GM21529 (cell line): Measurements from ENCODE around the gene LCN6.
A peak's percentile ranks its signal among the peaks of the same experiment; 100 is the strongest.

ENCODE experiments used
- ATAC-seq: cut with Tn5 transposase; IDR thresholded peaks from one replicate; pipeline ENCODE4 v1.9.1; 2021; ENCODE audit not compliant: unreplicated experiment

The LCN6 gene

DNA sequence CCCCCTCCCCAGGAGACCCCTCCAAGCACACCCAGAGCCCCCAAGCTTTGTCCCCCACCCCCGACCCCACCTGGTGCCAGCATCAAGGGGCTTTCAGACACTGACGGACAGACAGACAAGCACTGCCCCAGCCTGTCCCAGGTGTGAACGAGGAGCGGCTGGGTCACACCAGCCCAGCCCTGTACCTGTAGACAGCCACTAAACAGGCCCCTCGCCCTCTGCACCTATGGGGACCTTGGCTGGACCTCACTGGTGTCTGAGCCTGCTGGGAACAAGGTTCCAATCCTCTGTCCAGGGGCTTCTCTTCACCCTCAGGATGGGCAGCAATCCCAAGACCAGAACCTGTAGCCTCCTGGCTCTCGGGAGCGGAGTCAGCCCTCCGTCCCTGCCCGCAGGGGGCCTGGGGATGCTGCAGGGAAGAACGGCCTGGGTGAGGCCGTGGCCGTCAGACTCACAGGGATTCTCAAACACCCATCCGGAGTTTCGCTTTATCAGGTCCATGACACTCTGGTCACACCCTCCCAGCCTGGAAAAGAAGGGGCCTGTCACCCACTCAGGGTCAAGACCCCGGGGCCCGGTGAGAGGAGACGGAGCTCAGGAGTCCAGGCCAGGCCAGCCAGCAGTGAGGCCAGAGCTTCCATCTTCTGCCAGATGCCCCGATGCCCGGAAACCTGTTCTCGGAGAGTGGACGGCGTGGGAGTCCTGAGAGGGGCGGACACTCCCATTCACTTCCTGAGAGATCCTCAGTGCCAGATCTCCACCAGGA is 2.8 kb downstream of the LCN6 start:
- ATAC-seq: no peak

- ATAC-seq: no peak
Measured at GRCh38 chr9:136744773-136745172, 3.6 kb downstream of the LCN6 start.

GRCh38 chr9:136743639-136744211 is 4.6 kb downstream of the LCN6 start:
- ATAC-seq: no peak

- no peak for ATAC-seq
Measured at GRCh38 chr9:136742591-136743391, 5.5 kb downstream of the LCN6 start, which contains the start of gene LCN10. Gene LCN10 (minus strand): TSS chr9:136742940. CDS start chr9:136742903, 37 bp downstream.

DNA sequence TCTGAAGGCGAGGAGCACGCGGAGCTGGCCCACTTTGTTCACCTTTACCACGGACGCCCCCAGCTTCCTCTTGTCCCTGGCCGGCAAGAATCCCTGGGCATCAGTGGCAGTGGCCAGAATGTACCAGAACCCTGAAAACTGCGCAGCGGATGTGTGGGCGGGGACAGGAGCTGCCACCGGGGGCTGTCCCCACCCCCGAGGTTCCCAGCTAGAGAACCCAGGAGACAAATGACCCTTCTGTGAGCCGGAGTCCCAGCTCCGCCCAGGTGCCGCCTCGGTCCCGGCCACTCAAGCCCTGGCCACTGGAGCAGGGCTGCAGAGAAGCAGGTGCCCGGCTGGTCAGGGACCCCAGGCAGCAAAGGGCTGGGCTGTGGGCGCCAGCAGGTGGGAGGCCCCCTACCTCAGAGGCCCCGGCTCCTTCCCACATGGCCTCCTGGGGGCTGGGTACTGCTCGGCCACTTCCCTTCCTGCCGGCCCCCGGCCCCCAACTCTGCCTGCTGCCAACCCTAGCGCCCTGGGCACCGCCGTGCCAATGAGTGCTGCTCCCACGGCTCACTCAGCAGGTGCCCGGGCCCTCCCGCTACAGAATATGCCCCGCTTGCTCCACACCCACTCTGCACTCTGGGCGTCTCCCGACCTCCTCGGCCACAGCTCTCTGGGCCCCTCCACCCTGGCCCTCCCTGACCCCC is 6.3 kb downstream of the LCN6 start:
- ATAC-seq: no peak

DNA sequence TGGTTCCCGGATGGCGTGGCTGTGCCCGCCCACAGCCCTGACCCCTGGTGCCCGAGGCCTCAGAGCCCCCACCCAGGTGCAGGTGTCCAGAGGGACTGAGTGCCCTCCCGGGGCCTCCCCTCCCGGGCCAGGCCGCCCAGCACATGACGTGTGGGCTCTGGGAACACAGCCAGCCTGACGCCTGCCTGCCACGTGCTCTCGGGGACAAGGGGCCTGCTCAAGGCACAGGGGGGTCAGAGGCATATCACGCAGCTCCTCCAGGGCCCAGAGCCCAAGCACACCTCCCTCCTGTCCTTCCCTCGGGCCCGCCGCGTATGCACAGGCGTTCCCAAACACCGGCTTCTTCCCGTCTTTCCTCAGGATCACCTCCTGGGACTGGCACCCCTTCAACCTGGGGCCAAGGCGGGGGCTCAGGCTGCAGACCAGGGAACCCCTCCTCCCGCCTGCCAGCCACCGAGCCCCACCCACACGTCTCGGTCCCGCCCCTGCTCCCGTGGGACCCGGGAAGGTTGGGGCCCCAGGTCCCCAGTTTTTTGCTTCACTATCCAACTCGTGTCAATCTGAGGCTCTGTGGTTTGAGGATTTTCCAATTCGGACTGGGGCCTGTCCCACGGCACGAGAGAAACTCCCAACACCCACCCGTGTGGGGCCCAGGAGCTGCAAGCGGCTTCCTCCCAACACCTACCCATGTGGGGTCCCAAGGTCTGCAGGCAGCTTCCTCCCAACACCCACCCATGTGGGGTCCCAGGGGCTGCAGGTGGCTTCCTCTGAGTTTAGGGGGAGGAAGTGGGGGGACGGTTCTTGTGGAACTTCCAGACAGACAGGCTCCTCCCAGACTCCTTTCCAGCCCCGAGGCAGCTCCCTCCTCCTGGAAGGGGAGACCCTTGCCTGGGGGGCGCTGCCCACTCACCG is 7.1 kb downstream of the LCN6 start:
- no peak for ATAC-seq

DNA sequence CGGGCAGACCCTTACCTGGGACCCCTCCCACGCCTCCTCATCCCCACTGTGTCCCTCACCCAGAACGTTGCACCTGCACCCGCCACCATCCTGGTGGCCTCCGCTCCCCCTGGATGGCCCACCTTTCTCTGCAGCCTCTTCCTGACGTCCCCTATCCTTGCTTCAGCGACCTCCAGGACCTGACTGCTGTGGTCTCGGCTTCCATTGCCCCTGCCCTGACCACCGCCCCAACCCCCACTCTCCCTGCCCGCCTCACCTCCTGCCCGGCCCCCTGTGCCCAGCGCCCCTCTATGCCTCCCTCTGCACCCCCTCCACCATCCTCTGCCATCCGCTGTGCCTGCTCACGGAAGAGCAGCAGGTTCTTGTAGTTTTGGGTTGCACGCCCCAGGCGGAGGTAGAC is 7.8 kb downstream of the LCN6 start:
- ATAC-seq: no peak

DNA sequence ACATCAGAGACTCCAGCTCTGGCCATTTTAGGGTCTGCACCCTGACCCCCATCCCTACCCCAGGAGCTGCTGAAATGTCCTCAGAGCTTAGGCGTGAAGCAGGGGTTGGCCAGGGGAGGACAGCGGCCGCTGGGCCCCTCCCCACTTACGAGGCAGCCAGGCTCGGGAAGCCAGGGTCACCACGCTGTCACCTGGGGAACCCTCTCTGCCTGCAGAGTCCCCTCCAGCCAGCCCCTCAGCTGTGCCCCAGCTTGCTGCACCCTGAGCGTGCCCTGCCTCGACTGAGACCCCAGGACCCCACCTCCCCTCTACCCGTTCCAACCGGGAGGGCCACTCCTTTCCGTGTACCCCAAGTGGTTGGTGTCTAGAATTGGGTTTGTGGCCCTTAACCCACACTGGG is 8.3 kb downstream of the LCN6 start:
- no peak for ATAC-seq

DNA sequence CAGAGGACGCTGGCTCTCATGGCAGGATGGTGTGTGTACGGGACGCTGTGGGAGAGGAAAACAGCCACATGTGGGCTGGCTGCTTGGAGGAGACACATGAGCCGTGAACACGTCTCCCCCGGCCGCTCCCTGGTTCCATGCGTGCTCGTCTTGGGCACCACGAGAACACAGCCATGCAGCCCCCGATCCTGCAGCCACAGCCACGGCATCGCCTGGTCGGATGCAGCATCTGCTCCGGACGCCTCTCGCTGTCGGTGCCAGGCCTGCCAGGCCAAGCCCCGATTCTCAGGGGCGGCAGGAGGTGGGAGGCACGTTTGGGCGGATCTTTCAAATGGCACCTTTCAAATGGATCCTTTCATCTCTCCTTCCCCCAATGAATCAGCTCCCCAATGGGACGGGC is 8.8 kb downstream of the LCN6 start:
- no peak for ATAC-seq

DNA sequence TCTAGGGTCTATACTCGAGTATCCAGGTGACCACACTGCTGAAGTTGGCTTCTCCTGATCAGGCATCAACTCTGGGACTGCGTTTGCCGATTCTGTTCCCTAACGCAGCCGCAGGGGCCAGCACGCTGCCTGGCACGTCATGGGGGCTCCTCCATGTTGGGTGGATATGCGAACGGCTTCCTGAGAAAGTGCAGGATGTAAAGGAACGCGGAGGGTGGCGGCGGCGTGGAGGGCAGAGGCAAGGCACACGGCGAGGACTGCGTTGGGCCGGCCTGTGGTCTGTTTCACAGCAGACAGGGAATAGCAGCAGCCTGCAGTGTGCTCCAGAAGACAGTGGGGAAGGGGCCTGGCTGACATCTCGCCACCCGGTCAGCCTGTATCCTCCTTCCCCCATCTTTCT is 9.4 kb downstream of the LCN6 start:
- ATAC-seq: no peak

DNA sequence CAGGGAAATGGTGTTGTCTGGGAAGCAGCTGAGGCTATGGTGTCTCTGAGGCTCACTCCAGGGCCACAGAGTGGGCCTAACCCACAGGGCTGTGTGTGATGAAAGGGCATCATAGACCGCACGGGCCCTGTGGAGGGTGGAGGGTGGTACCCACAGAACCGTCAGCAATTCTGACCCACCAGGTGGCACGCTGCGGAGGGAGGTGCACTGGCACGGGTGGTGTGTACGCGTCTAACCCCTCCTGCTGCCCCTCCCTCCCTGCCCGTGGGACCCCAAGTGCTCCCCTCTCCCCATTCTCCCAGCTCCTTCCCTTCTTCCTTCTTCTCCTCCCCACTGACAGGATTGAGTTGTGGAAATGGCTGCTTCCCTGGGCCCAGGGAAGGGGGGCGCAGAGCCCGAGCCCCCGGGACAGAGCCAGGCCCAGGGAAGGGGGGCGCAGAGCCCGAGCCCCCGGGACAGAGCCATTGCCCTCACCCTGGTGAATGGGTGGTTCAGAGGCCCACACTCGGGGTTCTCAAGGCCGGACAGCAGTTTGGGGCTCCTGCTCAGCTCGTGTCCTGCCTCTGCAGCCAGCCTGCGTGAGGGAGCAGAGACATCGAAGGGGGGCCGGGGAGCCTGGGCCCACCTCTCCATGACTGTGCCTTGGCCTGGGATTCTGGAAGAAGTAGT is 12.4 kb downstream of the LCN6 start:
- ATAC-seq: no peak

DNA sequence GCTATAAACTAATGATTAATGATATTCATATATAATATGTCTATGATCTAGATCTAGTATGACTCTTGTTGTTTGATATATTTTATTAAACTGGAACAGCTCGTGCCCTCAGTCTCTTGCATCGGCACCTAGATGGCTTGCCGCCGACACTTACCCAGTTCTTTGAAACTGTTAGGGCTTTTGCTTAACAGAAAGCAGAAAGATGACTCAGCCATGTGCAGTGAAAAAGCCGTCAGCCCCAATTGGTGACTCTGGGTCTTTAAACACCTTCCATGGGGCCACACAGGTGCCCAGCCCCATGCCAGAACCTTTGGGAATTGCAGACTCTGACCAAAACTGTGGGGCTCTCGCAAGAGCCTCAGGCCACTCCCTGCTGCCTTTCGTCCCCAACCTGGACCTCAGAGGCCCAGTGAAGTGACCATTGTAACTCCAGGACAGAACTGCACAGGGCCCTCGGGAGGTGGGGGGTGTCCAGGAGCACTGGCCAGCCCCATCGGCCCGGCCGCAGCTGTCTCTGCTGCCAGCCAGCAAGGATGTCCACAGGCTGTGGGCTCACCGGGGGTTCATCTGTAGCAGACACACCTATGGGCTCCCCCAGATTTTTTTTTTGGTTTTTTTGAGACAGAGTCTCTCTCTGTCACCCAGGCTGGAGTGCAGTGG is 13.4 kb downstream of the LCN6 start:
- no peak for ATAC-seq

- ATAC-seq: no peak
Measured at GRCh38 chr9:136733611-136734010, 14.7 kb downstream of the LCN6 start.

- ATAC-seq: no peak
Measured at GRCh38 chr9:136732444-136733178, 15.7 kb downstream of the LCN6 start.

DNA sequence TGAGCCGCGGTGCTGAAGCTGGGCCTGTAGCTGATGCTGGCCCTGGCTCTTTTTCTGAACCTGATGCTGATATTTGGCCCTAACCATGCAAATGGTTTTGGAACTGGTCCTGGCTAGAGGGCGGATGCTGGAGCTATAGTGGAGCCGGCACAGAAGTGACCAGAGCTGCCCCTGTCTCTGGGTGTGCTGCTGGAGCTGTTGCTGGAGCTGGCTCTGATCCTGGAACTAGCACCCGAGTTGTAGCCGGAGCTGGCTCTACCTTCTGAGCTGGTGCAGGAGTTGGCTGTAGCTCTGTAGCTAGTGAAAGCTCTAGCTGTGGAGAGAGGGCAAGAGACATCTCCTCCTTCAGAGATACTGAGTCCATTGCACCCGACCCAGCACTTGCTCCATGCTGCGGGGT is 18.4 kb downstream of the LCN6 start:
- no peak for ATAC-seq

DNA sequence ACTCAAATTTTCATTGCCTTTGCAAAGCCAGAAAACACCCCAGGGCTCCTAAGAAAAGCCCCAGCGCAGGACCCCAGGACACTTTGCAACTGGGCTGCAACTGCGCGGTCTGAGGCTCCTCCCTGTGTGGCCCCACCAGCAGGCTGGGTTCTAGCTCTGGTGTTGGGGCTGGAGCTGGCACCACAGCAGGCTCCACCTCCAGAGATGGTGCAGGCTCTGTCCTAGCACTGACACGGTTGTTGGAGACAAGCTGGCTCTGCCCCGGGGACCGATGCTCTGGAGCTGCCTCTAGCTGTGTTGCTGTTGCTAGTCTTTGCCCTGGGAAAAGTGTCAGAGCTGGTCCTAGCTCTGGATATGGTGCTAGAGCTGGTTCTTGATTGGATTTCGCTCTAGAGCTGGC is 19.2 kb downstream of the LCN6 start:
- no peak for ATAC-seq

- peak; percentile 20 for ATAC-seq
Measured at GRCh38 chr9:136728548-136729123, 19.7 kb downstream of the LCN6 start.

GRCh38 chr9:136728080-136728547 is 20.2 kb downstream of the LCN6 start:
- ATAC-seq: peak; percentile 61
